ENCODE data around the gene SETD4.

Gene SETD4

DNA sequence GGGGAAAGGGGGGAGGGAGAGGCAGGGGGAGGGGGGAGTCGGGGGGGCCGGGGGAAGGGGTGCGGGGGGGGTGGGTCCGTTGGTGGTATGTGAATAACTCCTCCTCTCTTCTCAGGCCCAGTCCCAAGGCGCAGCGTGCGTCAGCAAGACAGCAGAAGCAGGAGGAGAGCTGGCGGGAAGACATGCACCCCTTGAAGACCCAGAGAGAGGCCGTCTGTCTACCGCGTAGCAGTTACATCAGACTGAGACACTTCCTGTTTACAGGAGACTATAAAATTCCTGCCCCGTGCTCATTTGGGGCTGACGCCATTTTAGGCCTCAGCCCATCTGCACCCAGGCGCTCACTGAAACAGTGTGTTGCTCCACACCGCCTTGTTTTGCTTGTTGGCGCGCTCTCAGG is 55.3 kb downstream of the SETD4 start:
- DNase-seq (ENCODE audit: low read depth), result no peak

DNA sequence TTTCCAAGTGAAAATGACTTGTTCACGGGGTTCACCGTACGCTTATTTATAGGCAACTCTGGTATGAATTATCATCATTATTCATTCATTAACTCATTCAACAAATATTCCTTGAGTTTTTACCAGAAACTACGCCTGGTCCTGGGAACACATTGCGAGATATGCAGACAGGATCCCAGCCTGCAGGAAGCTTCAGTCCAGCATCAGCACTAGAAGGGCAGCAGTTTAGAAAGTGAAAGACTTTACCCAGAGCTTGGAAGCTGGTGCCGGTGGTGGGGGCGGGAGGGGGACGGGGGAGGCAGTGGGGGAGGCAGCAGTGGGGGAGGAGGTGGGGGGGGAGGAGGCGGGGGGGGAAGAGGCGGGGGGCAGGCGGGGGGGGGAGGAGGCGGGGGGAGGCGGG is 55.9 kb downstream of the SETD4 start:
- no peak for DNase-seq (ENCODE audit: low read depth)

DNA sequence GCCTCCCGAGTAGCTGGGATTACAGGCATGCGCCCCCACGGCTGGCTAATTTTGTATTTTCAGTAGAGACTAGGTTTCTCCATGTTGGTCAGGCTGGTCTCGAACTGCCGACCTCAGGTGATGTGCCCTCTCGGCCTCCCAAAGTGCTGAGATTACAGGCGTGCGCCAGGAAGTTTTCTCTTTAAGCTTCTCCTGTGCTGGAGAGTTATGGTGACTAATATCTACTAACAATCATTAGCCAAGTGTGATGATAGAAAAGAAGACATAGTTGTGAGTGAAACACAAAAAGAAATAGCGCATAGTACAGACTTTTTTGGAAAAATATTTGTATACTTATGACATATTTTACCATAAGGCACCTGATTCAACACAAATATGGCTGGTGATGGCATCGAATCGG is 56.5 kb downstream of the SETD4 start:
- DNase-seq (ENCODE audit: low read depth), result no peak

DNA sequence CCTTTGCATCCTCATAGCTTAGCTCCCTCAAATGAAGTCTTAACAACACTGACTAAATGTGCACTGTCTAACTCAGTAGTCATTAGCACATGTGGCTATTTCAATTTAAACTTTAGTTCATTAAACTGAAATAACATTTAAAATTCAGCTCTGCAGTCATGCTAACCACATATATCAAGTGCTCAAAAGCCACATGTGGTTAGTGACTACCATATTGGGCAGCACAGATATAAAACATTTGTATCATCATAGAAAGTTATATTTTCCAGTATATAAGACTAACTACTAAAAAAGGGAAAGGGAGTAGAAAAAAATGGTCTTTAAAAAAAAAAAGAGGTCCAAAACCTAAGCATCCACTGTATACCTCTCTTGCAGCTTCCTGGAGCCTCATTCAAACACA is 64.1 kb downstream of the SETD4 start:
- no peak for DNase-seq (ENCODE audit: low read depth)

DNA sequence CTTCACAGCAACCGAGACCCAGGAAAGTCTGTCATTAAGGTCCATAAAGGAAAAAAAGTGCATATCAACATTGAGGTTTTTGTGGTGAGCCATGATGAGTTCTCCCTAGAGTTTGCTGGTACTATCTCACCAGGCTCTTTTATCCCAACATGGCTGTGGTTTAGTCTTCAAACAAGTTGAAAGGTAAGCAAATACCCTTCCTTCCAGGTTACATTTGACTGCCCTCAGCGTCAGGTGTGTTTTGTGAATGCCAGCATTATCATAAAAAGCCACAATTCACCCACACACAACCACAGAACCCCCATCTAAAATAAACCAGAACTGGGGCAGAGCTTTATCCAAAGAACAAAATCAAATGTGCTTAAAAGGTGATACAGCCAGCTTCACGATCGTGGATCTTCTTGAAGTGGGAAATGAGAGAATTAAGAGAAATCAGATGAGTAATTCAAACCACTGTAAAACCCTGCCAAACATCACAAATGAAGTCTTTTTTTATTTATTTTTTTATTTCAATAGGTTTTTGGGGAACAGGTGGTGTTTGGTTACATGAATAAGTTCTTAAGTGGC is 64.7 kb downstream of the SETD4 start:
- DNase-seq (ENCODE audit: low read depth), result no peak

DNA sequence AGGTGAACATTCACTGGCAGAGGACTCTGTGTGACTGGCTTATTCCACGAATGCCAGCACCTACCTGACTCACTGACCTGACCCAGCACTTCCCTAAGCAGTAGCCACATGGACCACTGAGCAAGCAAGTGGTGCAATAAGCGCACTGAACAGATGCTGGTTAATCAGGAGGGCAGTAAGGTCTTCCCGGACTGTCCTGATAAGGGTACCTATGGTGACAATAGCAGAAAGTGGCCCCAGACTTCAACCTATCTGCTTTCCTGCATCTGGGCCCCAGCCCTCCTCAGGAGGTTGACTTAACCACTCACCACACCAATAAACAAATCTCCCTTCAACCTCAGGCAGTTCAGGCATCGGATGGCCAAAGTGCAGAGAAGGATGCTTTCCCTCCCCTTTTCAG is 65.7 kb downstream of the SETD4 start:
- DNase-seq (ENCODE audit: low read depth), result no peak

DNA sequence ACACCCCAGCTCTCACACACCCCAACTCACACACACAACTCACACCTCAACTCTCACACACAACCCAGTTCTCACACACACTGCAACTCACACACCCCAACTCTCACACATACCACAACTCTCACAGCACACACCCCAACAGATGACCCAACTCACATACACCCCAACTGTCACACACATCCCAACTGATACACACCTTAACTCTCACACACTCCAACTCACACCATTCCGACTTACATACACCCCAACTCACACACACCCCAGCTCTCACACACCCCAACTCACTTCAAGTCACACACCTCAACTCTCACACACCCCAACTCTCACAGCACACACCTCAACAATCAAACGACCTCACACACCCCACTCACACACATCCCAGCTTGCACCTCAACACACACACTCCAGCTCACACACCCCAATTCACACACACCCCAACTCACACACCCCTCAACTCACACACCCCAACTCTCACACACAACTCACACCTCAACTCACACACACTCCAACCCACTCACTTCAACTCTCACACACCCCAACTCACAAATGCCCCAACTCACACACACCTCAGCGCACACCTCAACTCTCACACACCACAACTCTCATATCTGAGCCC is 66.3 kb downstream of the SETD4 start:
- no peak for DNase-seq (ENCODE audit: low read depth)

DNA sequence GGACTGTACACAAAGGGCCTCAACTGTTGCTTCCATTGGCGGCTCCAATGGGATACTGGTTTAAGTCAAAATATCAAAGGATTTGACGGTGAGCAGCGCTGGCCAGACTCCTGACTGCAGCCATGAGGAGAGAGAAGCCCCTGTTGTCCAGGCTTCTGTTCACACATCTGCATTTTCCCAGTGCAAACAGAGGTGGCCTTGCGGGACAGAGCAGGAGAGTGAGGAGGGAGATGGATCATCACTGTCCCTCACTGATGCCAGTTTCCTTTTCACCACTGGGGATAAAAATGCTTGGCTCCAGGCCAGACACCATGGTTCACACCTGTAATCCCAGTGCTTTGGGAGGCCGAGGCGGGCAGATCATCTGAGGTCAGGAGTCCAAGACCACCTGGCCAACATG is 69.2 kb downstream of the SETD4 start:
- DNase-seq (ENCODE audit: low read depth), result no peak

DNA sequence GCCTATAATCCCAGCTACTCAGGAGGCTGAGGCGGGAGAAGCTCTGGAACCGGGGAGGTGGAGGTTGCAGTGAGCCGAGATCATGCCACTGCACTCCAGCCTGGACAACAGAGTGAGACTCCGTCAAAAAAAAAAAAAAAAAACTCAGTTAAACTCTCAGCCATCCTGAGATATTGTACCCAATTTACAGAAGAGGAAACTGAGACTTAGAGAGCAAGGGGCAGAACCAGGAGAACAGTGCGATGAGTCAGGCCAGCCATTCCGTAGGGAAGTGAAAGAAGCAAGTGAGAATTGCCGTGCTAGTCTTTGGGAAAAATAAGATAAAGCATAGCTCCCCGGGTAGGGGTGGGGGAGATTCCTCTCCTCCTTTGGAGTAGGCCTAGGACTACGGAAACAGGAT is 69.7 kb downstream of the SETD4 start:
- no peak for DNase-seq (ENCODE audit: low read depth)

DNA sequence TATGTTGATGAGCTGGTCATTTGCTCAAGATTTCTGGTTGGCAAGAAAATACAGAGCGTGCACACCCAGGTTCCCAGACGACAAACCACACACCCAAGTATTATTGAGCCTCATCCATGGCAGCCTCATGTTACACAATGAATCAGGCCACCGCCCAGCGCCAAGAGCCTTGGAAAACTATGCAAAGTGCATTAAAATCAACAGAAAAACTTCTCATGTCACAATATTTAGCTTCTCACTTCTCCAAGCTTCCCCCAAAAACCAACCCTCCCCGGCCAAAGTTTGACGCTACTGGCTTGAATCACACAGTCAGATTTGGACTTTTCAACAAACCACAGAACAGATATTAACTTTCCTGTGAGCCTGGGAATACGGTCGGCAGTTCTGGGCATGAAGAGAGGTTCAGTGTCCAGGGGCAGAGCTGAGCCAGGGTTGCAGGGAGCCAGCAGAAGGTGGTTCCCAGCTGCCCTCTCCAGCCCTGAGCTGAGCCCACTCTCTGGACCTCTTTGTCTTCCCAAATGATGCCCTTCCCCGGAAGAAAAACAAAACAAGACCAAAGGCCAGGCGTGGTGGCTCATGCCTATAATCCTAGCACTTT is 71.1 kb downstream of the SETD4 start:
- no peak for DNase-seq (ENCODE audit: low read depth)

DNA sequence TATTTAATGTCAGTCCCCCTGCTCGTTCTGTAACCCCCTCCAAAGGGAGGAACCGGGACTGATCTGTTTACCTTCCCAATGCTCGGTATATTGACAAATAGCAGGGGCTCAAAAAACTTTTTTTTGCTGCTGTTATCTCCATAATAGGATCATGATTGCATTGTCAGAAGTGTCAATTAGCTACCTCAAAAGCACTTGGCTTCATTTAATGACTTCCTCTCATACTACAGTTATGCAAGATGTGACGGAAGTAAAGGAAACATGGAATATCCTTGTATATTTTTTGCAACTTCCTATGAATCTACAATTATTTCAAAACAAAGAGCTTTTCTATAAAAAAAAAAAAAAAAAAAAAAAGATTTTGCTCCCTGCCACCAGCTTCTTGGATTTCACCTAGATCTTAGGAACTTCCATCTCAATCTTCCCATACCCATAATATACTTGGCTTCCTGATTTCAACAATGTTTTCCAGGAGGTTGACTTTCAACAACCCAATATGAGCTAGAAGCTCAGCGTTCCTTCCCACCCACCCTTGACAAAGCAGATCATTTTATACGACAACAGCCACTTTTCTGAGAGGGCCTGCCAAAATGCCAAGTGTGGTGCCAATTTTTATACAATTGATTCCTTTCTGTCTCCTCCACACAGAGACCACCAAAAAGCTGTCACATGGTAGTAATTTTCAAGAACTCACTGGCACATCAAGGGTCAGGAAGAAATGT is 71.7 kb downstream of the SETD4 start:
- DNase-seq (ENCODE audit: low read depth), result no peak

DNA sequence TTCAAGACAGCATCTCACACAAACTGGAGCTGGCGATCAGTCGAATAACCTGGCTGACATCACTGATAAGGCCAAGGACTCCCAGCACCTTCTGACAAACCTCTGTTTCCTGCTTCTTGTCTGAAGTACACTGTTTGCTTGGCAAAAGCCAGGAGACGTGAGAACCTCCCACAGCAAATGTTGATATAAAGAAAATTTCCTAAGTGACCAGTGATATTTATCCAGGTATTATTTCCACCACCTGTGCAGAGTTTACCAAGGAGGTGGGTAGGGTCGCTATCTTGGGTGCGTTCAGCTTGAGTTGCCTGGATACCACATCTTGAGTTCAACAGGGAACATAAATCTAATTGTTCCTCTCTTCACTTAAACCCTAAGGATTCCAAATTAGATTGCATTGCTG is 72.9 kb downstream of the SETD4 start:
- no peak for DNase-seq (ENCODE audit: low read depth)

DNA sequence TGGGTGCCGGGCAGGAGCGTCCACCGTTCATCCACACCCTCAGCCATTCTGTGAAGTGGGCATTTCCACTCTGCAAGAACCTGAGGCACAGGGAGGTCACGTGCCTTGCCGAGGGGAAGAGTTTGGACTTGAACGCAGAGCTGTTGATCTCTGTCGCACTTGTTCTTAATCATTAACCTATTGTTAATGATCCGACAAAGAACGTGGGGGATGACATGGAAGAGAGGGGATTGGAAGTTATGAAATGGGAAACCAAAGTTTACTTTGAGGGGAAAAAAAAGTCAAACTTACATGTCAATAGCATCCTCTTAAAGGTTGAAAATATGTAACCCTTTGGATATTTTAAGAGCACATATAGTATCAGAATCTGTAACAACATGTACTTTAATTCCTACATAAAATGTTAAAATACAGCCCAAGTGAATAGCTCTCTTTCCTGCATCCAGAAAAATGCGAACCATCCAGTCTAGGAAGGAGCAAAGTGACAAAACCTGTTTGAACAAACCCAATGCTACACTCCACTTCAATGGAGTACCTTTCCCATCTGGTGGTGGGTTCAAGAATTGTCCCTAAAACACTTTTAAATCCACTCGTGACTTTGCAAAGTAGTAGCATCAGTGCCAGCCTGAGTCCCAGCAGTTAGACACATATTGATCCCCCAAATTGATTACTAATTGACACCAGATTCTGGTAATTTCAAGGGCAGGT is 75.5 kb downstream of the SETD4 start:
- DNase-seq (ENCODE audit: low read depth), result no peak

Measured in activated T-helper 1 cell treated with Interleukin-2 at 50 U/mL for 16 hours (primary cell).